GM12874 (cell line): ENCODE results near the gene IL13.

Experiments used
- CTCF ChIP-seq: IDR thresholded peaks from 2 replicates; pipeline ENCODE4 v1.5.1; 2011; ENCODE audit warnings: low read depth, mild to moderate bottlenecking, control low read depth, low read length, moderate library complexity; ENCODE audit not compliant: insufficient read depth

The IL13 gene

GRCh38 chr5:132657676-132658380 is at the start of gene IL13:
IL13 (plus strand) TSS chr5:132658173; CDS start chr5:132658187, 14 bp downstream.
- TF ChIP-seq CTCF: no peak

- TF ChIP-seq CTCF: no peak
These were observed 46.0 kb upstream of the IL13 start for GRCh38 chr5:132611965-132612364.

GRCh38 chr5:132612846-132613245 is 45.1 kb upstream of the IL13 start:
- TF ChIP-seq CTCF: no peak

- TF ChIP-seq CTCF: no peak
These were observed 36.3 kb upstream of the IL13 start for GRCh38 chr5:132621699-132622098.

GRCh38 chr5:132622608-132623007 is 35.4 kb upstream of the IL13 start:
- no peak for TF ChIP-seq CTCF

GRCh38 chr5:132627470-132627869 is 30.5 kb upstream of the IL13 start:
- TF ChIP-seq CTCF: no peak

GRCh38 chr5:132628814-132629213 is 29.2 kb upstream of the IL13 start:
- TF ChIP-seq CTCF: no peak
